ENCODE measurements around the gene IL6ST.

Gene IL6ST

DNA sequence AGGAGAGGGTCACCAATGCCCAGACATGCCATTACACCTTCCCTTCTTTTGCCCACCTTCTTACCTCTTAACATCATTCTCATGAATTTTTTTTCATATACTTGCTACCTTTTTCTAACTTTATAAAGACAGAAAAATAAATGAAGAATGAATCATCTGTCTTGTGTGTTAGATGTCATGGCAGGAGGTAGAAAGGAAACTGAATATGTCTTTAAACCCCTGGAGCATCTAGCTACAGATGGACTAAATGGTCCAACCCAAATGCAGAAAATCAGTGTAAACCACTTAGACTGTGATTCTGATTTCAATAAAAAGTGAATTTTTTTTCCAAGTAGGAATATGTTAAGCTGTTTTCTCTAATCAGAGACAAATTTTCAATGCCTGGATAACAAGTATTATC, 11.8 kb upstream of the IL6ST start:
- Histone ChIP-seq H3K9me2 (replicated peaks; ENCODE audit: control insufficient read depth, low read length) (no peaks in the 10 kb centered on the region), H3K27me3 (ENCODE audit: control insufficient read depth, low read length) (no peaks in the 10 kb centered on the region; the same call in 1 of the 2 replicates), H3F3A (ENCODE audit: control insufficient read depth, insufficient read depth) (no peaks in the 10 kb centered on the region), H3K9me3 (ENCODE audit: control insufficient read depth, insufficient read depth, low read length) (no peaks in the 10 kb centered on the region), H3K4me1 (ENCODE audit: control insufficient read depth, low read length) (peaks cover 4% of the 10 kb centered on the region; the same call in 1 of the 2 replicates), H3K79me2 (ENCODE audit: control insufficient read depth, low read length) (no peaks in the 10 kb centered on the region), H3K4me3 (ENCODE audit: low read length) (no peak overlapping the region), H3K36me3 (ENCODE audit: control insufficient read depth, low read length) (no peaks in the 10 kb centered on the region), H3K4me2 (ENCODE audit: low read length) (no peak overlapping the region), H4K20me1 (ENCODE audit: control insufficient read depth, insufficient read depth, low read depth, low read length) (no peaks in the 10 kb centered on the region), H3K27ac (ENCODE audit: low read depth, low read length) (no peak overlapping the region)
- TF ChIP-seq, protein P1, sequence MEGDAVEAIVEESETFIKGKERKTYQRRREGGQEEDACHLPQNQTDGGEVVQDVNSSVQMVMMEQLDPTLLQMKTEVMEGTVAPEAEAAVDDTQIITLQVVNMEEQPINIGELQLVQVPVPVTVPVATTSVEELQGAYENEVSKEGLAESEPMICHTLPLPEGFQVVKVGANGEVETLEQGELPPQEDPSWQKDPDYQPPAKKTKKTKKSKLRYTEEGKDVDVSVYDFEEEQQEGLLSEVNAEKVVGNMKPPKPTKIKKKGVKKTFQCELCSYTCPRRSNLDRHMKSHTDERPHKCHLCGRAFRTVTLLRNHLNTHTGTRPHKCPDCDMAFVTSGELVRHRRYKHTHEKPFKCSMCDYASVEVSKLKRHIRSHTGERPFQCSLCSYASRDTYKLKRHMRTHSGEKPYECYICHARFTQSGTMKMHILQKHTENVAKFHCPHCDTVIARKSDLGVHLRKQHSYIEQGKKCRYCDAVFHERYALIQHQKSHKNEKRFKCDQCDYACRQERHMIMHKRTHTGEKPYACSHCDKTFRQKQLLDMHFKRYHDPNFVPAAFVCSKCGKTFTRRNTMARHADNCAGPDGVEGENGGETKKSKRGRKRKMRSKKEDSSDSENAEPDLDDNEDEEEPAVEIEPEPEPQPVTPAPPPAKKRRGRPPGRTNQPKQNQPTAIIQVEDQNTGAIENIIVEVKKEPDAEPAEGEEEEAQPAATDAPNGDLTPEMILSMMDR (IDR thresholded peaks at IDR 0.05; ENCODE audit: low read depth, low read length, poor library complexity, severe bottlenecking) = no peak
- no peak for TF ChIP-seq EZH2phosphoT487 (IDR thresholded peaks at IDR 0.05; ENCODE audit: borderline replicate concordance, low read length)

DNA sequence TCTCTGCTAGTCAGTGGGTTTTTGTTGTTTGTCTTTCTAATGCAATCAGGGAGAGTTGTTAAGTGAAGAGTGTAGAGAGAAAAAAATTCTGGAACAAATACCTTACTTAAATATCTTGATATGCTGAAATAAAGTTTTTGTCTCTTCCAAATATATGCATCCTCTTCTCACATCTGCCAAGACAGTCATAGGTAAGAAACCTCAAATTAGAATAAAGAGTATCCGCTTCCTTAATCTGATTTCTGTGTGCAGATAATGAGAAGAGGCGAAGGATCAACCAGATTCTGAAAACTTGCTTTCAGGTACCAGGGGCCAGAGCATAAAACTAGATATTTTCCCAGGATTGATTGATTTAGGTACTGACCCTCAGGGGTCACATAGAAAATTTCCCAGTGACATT, 11.3 kb upstream of the IL6ST start:
- no peaks in the 10 kb centered on the region; the same call in 1 of the 2 replicates for H3K27me3 ChIP-seq (ENCODE audit: control insufficient read depth, low read length)
- H3K36me3 ChIP-seq (ENCODE audit: control insufficient read depth, low read length) = no peaks in the 10 kb centered on the region
- H3K4me1 ChIP-seq (ENCODE audit: control insufficient read depth, low read length) = peaks cover 4% of the 10 kb centered on the region; the same call in 1 of the 2 replicates
- H3K79me2 ChIP-seq (ENCODE audit: control insufficient read depth, low read length) = no peaks in the 10 kb centered on the region
- no peak overlapping the region for H3K27ac ChIP-seq (ENCODE audit: low read depth, low read length)
- no peak overlapping the region for H3K4me3 ChIP-seq (ENCODE audit: low read length)
- H3F3A ChIP-seq (ENCODE audit: control insufficient read depth, insufficient read depth) = no peaks in the 10 kb centered on the region
- H3K9me3 ChIP-seq (ENCODE audit: control insufficient read depth, insufficient read depth, low read length) = no peaks in the 10 kb centered on the region
- H4K20me1 ChIP-seq (ENCODE audit: control insufficient read depth, insufficient read depth, low read depth, low read length) = no peaks in the 10 kb centered on the region
- no peaks in the 10 kb centered on the region for H3K9me2 ChIP-seq (replicated peaks; ENCODE audit: control insufficient read depth, low read length)
- no peak overlapping the region for H3K4me2 ChIP-seq (ENCODE audit: low read length)
- TF ChIP-seq EZH2phosphoT487 (IDR thresholded peaks at IDR 0.05; ENCODE audit: borderline replicate concordance, low read length) = no peak
- TF ChIP-seq, protein P1 (IDR thresholded peaks at IDR 0.05; ENCODE audit: low read depth, low read length, poor library complexity, severe bottlenecking) = no peak

DNA sequence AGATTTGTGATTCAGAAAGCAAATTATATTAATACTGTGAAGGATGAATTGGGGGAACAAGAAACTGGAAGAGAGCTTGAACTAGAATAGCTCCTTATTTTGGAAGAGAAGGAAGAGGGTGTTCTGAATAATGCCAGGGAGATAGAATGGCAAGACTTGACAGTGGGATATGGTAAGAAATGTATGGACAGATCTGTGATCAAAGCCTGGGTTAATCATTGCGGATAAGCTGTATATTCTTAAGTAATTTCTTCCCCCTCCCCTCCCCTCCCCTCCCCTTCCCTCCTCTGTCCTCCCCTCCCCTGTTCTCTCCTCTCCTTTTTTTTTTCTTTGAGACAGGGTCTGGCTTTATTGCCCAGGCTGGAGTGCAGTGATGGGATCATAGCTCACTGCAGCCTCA, 10.1 kb upstream of the IL6ST start:
- Histone ChIP-seq H3K36me3 (ENCODE audit: control insufficient read depth, low read length) (no peaks in the 10 kb centered on the region), H3K4me1 (ENCODE audit: control insufficient read depth, low read length) (peaks cover 4% of the 10 kb centered on the region; the same call in 1 of the 2 replicates), H4K20me1 (ENCODE audit: control insufficient read depth, insufficient read depth, low read depth, low read length) (no peaks in the 10 kb centered on the region), H3K79me2 (ENCODE audit: control insufficient read depth, low read length) (no peaks in the 10 kb centered on the region), H3F3A (ENCODE audit: control insufficient read depth, insufficient read depth) (no peaks in the 10 kb centered on the region), H3K27me3 (ENCODE audit: control insufficient read depth, low read length) (no peaks in the 10 kb centered on the region; the same call in 1 of the 2 replicates), H3K9me3 (ENCODE audit: control insufficient read depth, insufficient read depth, low read length) (no peaks in the 10 kb centered on the region), H3K27ac (ENCODE audit: low read depth, low read length) (no peak overlapping the region), H3K9me2 (replicated peaks; ENCODE audit: control insufficient read depth, low read length) (no peaks in the 10 kb centered on the region), H3K4me2 (ENCODE audit: low read length) (no peak overlapping the region), H3K4me3 (ENCODE audit: low read length) (no peak overlapping the region)
- TF ChIP-seq, protein P1 (IDR thresholded peaks at IDR 0.05; ENCODE audit: low read depth, low read length, poor library complexity, severe bottlenecking) = no peak
- no peak for TF ChIP-seq EZH2phosphoT487 (IDR thresholded peaks at IDR 0.05; ENCODE audit: borderline replicate concordance, low read length)

All from DOHH2 (cell line).